ENCODE data around the gene KLHL13. TPM values are rescaled to one million over a fixed set of nuclear protein-coding genes. Genes with fewer than 3 reads are reported as not detected.
"Not testable (repeated sequence)": the region's sequence is repeated elsewhere in the genome, so short reads cannot be mapped to it uniquely, and the experiment has no call there.

The KLHL13 gene, protein sequence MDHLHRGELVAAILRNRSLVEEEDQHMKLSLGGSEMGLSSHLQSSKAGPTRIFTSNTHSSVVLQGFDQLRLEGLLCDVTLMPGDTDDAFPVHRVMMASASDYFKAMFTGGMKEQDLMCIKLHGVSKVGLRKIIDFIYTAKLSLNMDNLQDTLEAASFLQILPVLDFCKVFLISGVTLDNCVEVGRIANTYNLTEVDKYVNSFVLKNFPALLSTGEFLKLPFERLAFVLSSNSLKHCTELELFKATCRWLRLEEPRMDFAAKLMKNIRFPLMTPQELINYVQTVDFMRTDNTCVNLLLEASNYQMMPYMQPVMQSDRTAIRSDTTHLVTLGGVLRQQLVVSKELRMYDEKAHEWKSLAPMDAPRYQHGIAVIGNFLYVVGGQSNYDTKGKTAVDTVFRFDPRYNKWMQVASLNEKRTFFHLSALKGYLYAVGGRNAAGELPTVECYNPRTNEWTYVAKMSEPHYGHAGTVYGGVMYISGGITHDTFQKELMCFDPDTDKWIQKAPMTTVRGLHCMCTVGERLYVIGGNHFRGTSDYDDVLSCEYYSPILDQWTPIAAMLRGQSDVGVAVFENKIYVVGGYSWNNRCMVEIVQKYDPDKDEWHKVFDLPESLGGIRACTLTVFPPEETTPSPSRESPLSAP
- total RNA-seq, result 10 to 100 TPM; 34.7 to 61.4 TPM
- polyA plus RNA-seq (ENCODE audit: insufficient read length in 2 of 2), result 10 to 100 TPM; 36.0 to 42.2 TPM
- long read RNA-seq, donor 1, full-length matches to known transcripts, result 14 of 14 reads
- long read RNA-seq, donor 1, partial matches to known transcripts, result 0 of 14 reads
- long read RNA-seq, donor 1, other reads (novel, unspliced or antisense), result 0 of 14 reads
- long read RNA-seq, donor 2, partial matches to known transcripts, result 0 of 3 reads
- long read RNA-seq, donor 2, other reads (novel, unspliced or antisense), result 0 of 3 reads
- long read RNA-seq, donor 3, partial matches to known transcripts, result 0 of 2 reads
- long read RNA-seq, donor 3, other reads (novel, unspliced or antisense), result 0 of 2 reads
- long read RNA-seq, donor 4, result 0 reads

DNA sequence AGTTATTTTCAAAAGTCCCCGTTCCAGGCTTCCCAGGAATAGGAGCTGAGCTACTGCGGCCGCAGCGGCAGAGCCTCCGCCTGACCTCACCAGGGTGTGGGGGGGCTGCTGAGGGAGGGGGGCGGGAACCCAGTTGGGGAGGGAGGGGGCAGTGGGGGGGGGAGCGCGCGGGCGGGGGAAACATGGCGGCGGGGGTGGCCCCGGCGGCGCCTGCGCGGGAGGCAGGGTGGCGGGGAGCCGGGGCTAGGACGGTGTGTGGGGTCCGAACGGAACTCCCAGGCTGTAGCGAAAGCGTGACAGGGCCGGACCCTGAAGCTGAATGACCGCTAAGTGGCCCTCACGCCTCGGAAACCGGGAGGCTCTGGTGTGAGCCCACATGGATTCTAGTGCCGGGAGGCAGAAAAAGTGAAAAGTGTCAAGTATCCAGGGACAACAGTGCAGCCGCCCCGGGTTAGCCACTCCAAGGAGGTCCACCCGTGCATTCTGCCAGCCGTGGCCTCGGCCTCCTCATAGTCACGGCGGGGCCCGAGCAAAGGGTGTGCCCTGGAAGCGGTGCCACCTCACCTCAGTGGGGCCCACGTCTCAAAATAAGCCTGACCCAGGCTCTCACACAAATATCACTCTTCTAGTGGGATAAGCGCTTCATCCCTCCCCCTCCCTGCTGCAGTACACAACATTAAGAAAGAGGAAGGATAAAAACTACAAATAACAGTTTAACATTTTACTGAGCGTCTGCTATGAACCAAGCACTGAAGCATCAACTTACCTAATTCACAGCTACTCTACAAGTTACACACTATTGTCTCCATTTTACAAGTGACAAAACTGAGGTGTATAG lies at the start of gene KLHL13:
Gene KLHL13, minus strand, starts transcription at position 98 of the 838 bp plus-strand sequence. CDS start 88,337 bp downstream, outside the sequence.
- Histone ChIP-seq H3K27me3 (ENCODE audit: control insufficient read depth, insufficient read depth, low read length) (peaks cover 8% of the 10 kb centered on the region), H3K4me1 (ENCODE audit: control insufficient read depth, insufficient read depth, low read length) (no peaks in the 10 kb centered on the region), H3K36me3 (ENCODE audit: control insufficient read depth, insufficient read depth, low read length) (no peaks in the 10 kb centered on the region), H3K4me3 (ENCODE audit: low read depth, low read length) (peak within 1 kb of the TSS; percentile 63), H3K27ac (ENCODE audit: low read depth, low read length) (peak within 1 kb of the TSS; percentile 66), H3K9me3 (ENCODE audit: control insufficient read depth, insufficient read depth, low read length) (no peaks in the 10 kb centered on the region)
- DNase-seq (ENCODE audit: low read depth in 4 of 6, low spot score in 6 of 6), result peak in 2 of 6 donors; percentile 9 to 61
- 19% methylated on average over 30 of the region's 42 CpGs for WGBS (ENCODE audit: insufficient coverage)

DNA sequence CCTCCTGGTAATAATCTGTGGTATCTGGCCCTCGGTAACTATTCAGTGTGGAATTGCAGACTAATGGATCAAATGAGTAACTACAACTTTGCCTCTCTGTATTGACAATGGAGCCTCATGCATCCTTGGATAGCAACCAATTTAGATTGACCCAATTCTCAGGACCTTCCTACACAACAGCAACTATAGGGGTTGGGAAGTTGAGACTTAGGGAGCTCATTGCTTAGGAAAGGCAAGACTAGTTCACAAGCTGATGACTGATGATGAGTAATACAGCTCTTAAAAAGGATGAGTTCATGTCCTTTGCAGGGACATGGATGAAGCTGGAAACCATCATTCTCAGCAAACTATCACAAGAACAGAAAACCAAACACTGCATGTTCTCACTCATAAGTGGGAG lies 47.5 kb upstream of the KLHL13 start:
- Histone ChIP-seq H3K36me3 (ENCODE audit: control insufficient read depth, insufficient read depth, low read length) (no peaks in the 10 kb centered on the region), H3K4me1 (ENCODE audit: control insufficient read depth, insufficient read depth, low read length) (no peaks in the 10 kb centered on the region), H3K27ac (ENCODE audit: low read depth, low read length) (no peak overlapping the region), H3K27me3 (ENCODE audit: control insufficient read depth, insufficient read depth, low read length) (no peaks in the 10 kb centered on the region), H3K9me3 (ENCODE audit: control insufficient read depth, insufficient read depth, low read length) (no peaks in the 10 kb centered on the region), H3K4me3 (ENCODE audit: low read depth, low read length) (no peak overlapping the region)
- no peak for DNase-seq (ENCODE audit: low read depth in 4 of 6, low spot score in 6 of 6)
- WGBS (ENCODE audit: insufficient coverage), result no CpG with 5 or more reads among the region's 1 CpG

DNA sequence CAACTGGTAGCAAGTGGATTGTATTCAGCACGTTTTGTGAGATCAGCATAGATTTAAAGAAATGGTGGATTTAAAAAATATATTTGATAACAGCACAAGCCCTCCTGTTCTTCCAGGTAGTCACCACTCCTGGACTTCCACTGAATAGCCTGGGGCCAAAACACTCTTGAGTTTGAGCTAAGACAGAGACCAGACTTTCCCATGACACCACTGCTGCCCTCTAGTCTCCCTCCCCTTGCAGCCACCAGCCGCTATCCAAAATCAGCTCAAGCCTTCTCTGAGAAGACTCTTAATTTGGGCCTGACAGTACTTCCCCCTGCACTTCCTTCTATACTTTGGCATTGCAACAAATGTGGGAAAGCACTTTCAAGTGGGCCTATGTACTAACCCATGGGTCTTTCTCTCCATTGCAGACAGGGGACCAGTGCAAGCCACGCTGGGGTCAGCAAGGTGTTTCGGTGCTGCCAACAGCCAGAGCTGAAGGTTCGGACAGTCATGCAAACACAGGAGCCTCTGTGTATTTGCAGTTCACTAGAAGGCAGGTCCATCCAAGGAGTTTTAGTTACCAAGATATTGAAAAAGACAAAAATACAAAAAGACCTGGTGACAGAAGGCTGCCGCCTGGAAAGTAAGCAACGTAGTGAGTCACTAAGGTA lies 40.5 kb upstream of the KLHL13 start:
- no peak for DNase-seq (ENCODE audit: low read depth in 4 of 6, low spot score in 6 of 6)
- Histone ChIP-seq H3K4me1 (ENCODE audit: control insufficient read depth, insufficient read depth, low read length) (no peaks in the 10 kb centered on the region), H3K4me3 (ENCODE audit: low read depth, low read length) (no peak overlapping the region), H3K36me3 (ENCODE audit: control insufficient read depth, insufficient read depth, low read length) (no peaks in the 10 kb centered on the region), H3K27ac (ENCODE audit: low read depth, low read length) (no peak overlapping the region), H3K27me3 (ENCODE audit: control insufficient read depth, insufficient read depth, low read length) (no peaks in the 10 kb centered on the region), H3K9me3 (ENCODE audit: control insufficient read depth, insufficient read depth, low read length) (no peaks in the 10 kb centered on the region)
- 75% methylated on average over 4 of the region's 7 CpGs for WGBS (ENCODE audit: insufficient coverage)

DNA sequence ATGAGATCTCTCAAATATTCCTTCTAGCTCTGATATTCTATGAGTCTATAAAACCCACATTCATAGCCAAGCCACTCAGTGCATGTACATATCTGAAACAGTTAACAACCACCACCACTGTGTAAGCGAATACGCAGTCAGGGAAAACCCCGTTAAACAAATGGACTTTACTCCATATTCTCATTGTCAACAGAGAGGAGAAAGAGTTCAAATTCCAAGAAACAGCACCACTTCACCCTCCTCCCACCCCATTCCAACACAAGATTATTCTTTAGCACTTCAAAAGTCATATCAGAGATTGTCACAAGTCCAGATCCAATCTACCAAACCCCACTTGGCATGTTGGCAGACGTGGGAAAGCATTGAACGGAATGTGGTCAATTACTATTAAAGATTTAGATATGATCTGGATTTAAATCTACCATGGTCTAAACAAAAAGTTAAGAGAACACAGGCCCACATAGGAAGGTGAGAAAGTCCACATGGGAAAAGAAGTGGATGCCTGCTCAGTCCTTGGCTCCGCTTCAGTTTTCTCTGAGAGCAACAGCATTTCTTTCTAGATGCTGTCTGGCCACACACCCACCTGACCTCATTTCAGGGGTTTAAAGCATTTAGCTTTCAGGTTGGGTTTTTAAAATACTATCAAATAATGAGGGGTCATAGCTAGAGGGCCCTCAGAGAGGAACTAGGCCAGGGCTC lies 39.8 kb upstream of the KLHL13 start:
- no peak for DNase-seq (ENCODE audit: low read depth in 4 of 6, low spot score in 6 of 6)
- Histone ChIP-seq H3K9me3 (ENCODE audit: control insufficient read depth, insufficient read depth, low read length) (no peaks in the 10 kb centered on the region), H3K4me3 (ENCODE audit: low read depth, low read length) (no peak overlapping the region), H3K4me1 (ENCODE audit: control insufficient read depth, insufficient read depth, low read length) (no peaks in the 10 kb centered on the region), H3K27me3 (ENCODE audit: control insufficient read depth, insufficient read depth, low read length) (no peaks in the 10 kb centered on the region), H3K36me3 (ENCODE audit: control insufficient read depth, insufficient read depth, low read length) (no peaks in the 10 kb centered on the region), H3K27ac (ENCODE audit: low read depth, low read length) (no peak overlapping the region)
- WGBS (ENCODE audit: insufficient coverage), result 83% methylated on average over 3 of the region's 6 CpGs

DNA sequence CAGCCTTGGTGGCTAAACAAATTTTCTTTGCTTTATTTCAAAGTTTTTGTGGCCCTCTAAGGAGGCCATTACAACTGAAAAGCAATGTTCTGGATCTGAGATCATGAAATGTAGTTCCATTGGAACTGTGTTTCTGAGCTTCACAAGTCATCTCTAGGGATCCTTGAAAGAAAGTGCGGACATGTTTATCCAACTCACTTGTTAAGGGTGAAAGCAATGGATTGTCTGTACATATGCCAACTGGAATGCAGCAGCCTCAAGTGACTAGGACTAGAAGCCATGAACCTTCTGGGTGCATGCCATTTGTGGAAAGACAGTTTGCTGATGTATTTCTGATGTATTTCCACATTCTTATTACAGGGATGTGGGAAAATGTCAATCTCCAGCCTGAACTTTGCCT lies 36.7 kb upstream of the KLHL13 start:
- no peak overlapping the region for H3K4me3 ChIP-seq (ENCODE audit: low read depth, low read length)
- no peaks in the 10 kb centered on the region for H3K9me3 ChIP-seq (ENCODE audit: control insufficient read depth, insufficient read depth, low read length)
- no peak for DNase-seq (ENCODE audit: low read depth in 4 of 6, low spot score in 6 of 6)
- no peaks in the 10 kb centered on the region for H3K36me3 ChIP-seq (ENCODE audit: control insufficient read depth, insufficient read depth, low read length)
- H3K4me1 ChIP-seq (ENCODE audit: control insufficient read depth, insufficient read depth, low read length), result no peaks in the 10 kb centered on the region
- no peaks in the 10 kb centered on the region for H3K27me3 ChIP-seq (ENCODE audit: control insufficient read depth, insufficient read depth, low read length)
- WGBS (ENCODE audit: insufficient coverage), result 100% methylated on average over 1 of the region's 1 CpG
- H3K27ac ChIP-seq (ENCODE audit: low read depth, low read length), result no peak overlapping the region

DNA sequence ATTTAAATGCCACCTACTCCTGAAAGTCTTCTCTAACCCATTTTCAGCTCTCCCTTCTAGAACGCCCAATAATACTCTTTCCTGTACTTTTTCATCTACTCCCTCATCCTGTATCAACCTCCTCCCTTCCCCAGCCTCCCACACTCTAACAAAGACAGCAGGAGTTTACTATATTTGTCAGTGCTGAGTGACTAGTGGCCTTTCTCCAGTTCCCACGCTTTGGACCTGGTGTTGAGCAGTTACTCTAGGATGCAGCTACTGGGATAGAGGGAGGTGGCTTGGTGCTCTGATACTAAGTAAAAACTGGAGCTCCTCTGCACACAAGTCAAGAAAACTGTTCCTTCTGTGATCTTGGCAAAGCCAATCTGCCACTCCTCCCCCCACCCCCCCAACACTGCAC lies 36.1 kb upstream of the KLHL13 start:
- DNase-seq (ENCODE audit: low read depth in 4 of 6, low spot score in 6 of 6), result no peak
- H3K27ac ChIP-seq (ENCODE audit: low read depth, low read length), result no peak overlapping the region
- H3K4me3 ChIP-seq (ENCODE audit: low read depth, low read length), result no peak overlapping the region
- 43% methylated on average over 1 of the region's 2 CpGs for WGBS (ENCODE audit: insufficient coverage)
- no peaks in the 10 kb centered on the region for H3K4me1 ChIP-seq (ENCODE audit: control insufficient read depth, insufficient read depth, low read length)
- H3K27me3 ChIP-seq (ENCODE audit: control insufficient read depth, insufficient read depth, low read length), result no peaks in the 10 kb centered on the region
- H3K9me3 ChIP-seq (ENCODE audit: control insufficient read depth, insufficient read depth, low read length), result no peaks in the 10 kb centered on the region
- no peaks in the 10 kb centered on the region for H3K36me3 ChIP-seq (ENCODE audit: control insufficient read depth, insufficient read depth, low read length)

DNA sequence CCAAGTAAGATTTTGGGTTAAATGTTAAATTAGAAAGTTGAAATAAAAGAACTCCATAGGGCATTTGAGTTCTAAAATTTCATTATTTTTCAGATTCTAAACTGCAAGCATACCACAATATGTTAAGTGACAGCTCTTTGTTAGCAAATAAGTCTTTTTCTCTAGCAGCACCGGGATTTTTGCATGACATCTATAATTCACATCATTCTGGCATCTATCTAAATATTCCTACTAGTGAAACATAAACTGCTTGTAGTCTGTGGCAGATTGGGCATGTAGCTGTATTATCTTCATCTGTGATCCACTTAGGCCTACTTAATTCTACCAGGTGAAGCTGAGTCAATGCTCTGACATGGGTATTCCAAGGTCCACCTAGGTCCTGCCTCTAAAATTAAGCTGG lies 32.1 kb upstream of the KLHL13 start:
- no CpG with 5 or more reads among the region's 1 CpG for whole genome bisulfite sequencing (ENCODE audit: insufficient coverage)
- Histone ChIP-seq H3K27me3 (ENCODE audit: control insufficient read depth, insufficient read depth, low read length) (no peaks in the 10 kb centered on the region), H3K4me3 (ENCODE audit: low read depth, low read length) (no peak overlapping the region), H3K4me1 (ENCODE audit: control insufficient read depth, insufficient read depth, low read length) (no peaks in the 10 kb centered on the region), H3K27ac (ENCODE audit: low read depth, low read length) (no peak overlapping the region), H3K36me3 (ENCODE audit: control insufficient read depth, insufficient read depth, low read length) (no peaks in the 10 kb centered on the region), H3K9me3 (ENCODE audit: control insufficient read depth, insufficient read depth, low read length) (no peaks in the 10 kb centered on the region)
- DNase-seq (ENCODE audit: low read depth in 4 of 6, low spot score in 6 of 6), result no peak

DNA sequence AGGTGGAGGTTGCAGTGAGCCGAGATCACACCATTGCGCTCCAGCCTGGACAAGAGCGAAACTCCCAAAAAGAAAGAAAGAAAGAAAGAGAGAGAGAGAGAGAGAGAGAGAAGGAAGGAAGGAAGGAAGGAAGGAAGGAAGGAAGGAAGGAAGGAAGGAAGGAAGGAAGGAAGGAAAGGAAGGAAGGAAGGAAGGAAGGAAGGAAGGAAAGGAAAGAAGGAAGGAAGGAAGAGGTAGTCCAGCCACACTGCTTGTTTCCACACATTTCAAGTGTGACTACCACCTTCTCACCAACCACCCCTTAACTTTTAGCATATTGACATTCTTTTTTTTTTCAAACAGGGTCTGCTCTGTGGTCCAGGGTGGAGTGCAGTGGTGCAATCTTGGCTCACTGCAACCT lies 31.2 kb upstream of the KLHL13 start:
- 100% methylated on average over 2 of the region's 3 CpGs for WGBS (ENCODE audit: insufficient coverage)
- DNase-seq (ENCODE audit: low read depth in 4 of 6, low spot score in 6 of 6); H3K9me3 ChIP-seq (ENCODE audit: control insufficient read depth, insufficient read depth, low read length); H3K4me1 ChIP-seq (ENCODE audit: control insufficient read depth, insufficient read depth, low read length); H3K27me3 ChIP-seq (ENCODE audit: control insufficient read depth, insufficient read depth, low read length); H3K27ac ChIP-seq (ENCODE audit: low read depth, low read length); H3K36me3 ChIP-seq (ENCODE audit: control insufficient read depth, insufficient read depth, low read length); H3K4me3 ChIP-seq (ENCODE audit: low read depth, low read length): not testable (repeated sequence)

Data from spinal cord (tissue), 10 donors.